ENCODE results near the gene CELF2.

Gene CELF2

GRCh38 chr10:11236234-11236633 is 218.6 kb downstream of the CELF2 start:
- no peak for ATAC-seq
- no peak for TF ChIP-seq GLIS3 (CRISPR knock-in tag; IDR thresholded peaks at IDR 0.05)

GRCh38 chr10:11237571-11237970 is 219.9 kb downstream of the CELF2 start:
- ATAC-seq: no peak
- TF ChIP-seq, protein P1, sequence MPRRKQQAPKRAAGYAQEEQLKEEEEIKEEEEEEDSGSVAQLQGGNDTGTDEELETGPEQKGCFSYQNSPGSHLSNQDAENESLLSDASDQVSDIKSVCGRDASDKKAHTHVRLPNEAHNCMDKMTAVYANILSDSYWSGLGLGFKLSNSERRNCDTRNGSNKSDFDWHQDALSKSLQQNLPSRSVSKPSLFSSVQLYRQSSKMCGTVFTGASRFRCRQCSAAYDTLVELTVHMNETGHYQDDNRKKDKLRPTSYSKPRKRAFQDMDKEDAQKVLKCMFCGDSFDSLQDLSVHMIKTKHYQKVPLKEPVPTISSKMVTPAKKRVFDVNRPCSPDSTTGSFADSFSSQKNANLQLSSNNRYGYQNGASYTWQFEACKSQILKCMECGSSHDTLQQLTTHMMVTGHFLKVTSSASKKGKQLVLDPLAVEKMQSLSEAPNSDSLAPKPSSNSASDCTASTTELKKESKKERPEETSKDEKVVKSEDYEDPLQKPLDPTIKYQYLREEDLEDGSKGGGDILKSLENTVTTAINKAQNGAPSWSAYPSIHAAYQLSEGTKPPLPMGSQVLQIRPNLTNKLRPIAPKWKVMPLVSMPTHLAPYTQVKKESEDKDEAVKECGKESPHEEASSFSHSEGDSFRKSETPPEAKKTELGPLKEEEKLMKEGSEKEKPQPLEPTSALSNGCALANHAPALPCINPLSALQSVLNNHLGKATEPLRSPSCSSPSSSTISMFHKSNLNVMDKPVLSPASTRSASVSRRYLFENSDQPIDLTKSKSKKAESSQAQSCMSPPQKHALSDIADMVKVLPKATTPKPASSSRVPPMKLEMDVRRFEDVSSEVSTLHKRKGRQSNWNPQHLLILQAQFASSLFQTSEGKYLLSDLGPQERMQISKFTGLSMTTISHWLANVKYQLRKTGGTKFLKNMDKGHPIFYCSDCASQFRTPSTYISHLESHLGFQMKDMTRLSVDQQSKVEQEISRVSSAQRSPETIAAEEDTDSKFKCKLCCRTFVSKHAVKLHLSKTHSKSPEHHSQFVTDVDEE (CRISPR knock-in tag; IDR thresholded peaks at IDR 0.05): no peak
- TF ChIP-seq, protein P2, sequence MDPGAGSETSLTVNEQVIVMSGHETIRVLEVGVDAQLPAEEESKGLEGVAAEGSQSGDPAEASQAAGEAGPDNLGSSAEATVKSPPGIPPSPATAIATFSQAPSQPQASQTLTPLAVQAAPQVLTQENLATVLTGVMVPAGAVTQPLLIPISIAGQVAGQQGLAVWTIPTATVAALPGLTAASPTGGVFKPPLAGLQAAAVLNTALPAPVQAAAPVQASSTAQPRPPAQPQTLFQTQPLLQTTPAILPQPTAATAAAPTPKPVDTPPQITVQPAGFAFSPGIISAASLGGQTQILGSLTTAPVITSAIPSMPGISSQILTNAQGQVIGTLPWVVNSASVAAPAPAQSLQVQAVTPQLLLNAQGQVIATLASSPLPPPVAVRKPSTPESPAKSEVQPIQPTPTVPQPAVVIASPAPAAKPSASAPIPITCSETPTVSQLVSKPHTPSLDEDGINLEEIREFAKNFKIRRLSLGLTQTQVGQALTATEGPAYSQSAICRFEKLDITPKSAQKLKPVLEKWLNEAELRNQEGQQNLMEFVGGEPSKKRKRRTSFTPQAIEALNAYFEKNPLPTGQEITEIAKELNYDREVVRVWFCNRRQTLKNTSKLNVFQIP (CRISPR knock-in tag; IDR thresholded peaks at IDR 0.05; ENCODE audit: borderline replicate concordance, low read depth): no peak
- no peak for TF ChIP-seq ZFP3 (CRISPR knock-in tag; IDR thresholded peaks at IDR 0.05)
- TF ChIP-seq ESRRG (CRISPR knock-in tag; IDR thresholded peaks at IDR 0.05): no peak
- TF ChIP-seq CSRNP3 (CRISPR knock-in tag; IDR thresholded peaks at IDR 0.05): no peak
- TF ChIP-seq OSR1 (CRISPR knock-in tag; IDR thresholded peaks at IDR 0.05): no peak
- TF ChIP-seq CREB5 (CRISPR knock-in tag; IDR thresholded peaks at IDR 0.05; ENCODE audit: low read depth): no peak
- no peak for TF ChIP-seq ZNF565 (CRISPR knock-in tag; conservative IDR thresholded peaks at IDR 0.05; ENCODE audit: low read depth)
- no peak for TF ChIP-seq CSDC2 (CRISPR knock-in tag; IDR thresholded peaks at IDR 0.05)
- no peak for TF ChIP-seq TOX (CRISPR knock-in tag; IDR thresholded peaks at IDR 0.05; ENCODE audit: borderline replicate concordance)

DNA sequence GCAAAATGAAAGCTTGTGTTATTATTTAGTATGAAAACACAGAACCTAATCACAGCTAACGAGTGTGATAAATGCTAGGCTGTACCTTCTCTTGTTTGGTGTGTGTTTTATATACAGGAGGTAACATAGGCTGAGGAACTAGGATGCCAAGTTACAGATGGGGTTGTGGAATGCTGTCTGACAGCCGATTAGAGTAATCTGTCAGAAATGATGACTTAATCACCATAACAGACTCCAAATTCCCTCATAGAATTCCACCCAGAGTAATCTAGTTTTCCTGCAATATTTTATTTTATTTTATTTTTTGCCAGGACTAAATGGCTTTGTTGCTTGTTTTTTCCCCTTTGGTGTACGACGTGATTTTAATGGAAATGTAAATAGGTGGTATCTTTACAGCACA is 221.2 kb downstream of the CELF2 start:
- no peak for ATAC-seq
- TF ChIP-seq, protein P3, sequence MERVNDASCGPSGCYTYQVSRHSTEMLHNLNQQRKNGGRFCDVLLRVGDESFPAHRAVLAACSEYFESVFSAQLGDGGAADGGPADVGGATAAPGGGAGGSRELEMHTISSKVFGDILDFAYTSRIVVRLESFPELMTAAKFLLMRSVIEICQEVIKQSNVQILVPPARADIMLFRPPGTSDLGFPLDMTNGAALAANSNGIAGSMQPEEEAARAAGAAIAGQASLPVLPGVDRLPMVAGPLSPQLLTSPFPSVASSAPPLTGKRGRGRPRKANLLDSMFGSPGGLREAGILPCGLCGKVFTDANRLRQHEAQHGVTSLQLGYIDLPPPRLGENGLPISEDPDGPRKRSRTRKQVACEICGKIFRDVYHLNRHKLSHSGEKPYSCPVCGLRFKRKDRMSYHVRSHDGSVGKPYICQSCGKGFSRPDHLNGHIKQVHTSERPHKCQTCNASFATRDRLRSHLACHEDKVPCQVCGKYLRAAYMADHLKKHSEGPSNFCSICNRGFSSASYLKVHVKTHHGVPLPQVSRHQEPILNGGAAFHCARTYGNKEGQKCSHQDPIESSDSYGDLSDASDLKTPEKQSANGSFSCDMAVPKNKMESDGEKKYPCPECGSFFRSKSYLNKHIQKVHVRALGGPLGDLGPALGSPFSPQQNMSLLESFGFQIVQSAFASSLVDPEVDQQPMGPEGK (CRISPR knock-in tag; IDR thresholded peaks at IDR 0.05; ENCODE audit: borderline replicate concordance): no peak
- TF ChIP-seq ZNF565 (CRISPR knock-in tag; conservative IDR thresholded peaks at IDR 0.05; ENCODE audit: low read depth) (no peak), GLIS3 (CRISPR knock-in tag; IDR thresholded peaks at IDR 0.05) (no peak), TOX (CRISPR knock-in tag; IDR thresholded peaks at IDR 0.05; ENCODE audit: borderline replicate concordance) (no peak), BACH2 (CRISPR knock-in tag; IDR thresholded peaks at IDR 0.05; ENCODE audit: borderline replicate concordance) (no peak), ZNF70 (CRISPR knock-in tag; IDR thresholded peaks at IDR 0.05) (no peak)
- TF ChIP-seq, protein P2 (CRISPR knock-in tag; IDR thresholded peaks at IDR 0.05; ENCODE audit: borderline replicate concordance, low read depth): no peak

DNA sequence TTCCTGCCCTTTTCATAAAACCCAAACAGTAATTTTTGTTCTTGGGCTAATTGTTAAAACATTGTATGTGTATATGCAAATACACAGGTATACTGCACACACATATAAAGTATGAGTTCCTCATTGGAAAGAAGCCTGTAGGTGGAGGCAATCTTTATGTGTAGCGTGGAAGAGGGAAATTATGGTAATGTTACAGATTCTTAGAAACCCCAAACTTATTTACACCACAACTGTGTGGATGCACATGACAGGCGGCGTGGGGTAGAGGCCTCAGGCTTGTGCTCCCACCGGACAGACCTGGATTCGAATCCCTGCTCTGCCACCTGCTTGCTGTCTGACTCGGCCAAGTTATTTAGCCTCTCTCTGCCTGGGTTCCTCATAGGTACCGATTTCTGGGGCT is 223.0 kb downstream of the CELF2 start:
- ATAC-seq: no peak
- no peak for TF ChIP-seq ZNF8 (CRISPR knock-in tag; IDR thresholded peaks at IDR 0.05)
- no peak for TF ChIP-seq GLIS3 (CRISPR knock-in tag; IDR thresholded peaks at IDR 0.05)
- TF ChIP-seq, protein P2 (CRISPR knock-in tag; IDR thresholded peaks at IDR 0.05; ENCODE audit: borderline replicate concordance, low read depth): no peak
- no peak for TF ChIP-seq ZC3H10 (CRISPR knock-in tag; IDR thresholded peaks at IDR 0.05)
- no peak for TF ChIP-seq PPARA (CRISPR knock-in tag; IDR thresholded peaks at IDR 0.05; ENCODE audit: borderline replicate concordance)
- TF ChIP-seq ZNF70 (CRISPR knock-in tag; IDR thresholded peaks at IDR 0.05): no peak
- TF ChIP-seq ISL1 (CRISPR knock-in tag; IDR thresholded peaks at IDR 0.05): no peak
- no peak for TF ChIP-seq CSRNP3 (CRISPR knock-in tag; IDR thresholded peaks at IDR 0.05)
- TF ChIP-seq, protein P1 (CRISPR knock-in tag; IDR thresholded peaks at IDR 0.05): no peak

Data from SK-N-SH treated with all-trans-retinoic acid at 6 μM for 48 hours (cell line).